HepG2 (cell line): ENCODE data around the gene DHRS1. TPM values are rescaled to one million over a fixed set of nuclear protein-coding genes. Genes with fewer than 3 reads are reported as not detected.

ENCODE experiments used
- ATF7 ChIP-seq, 2 experiments: fragments of 450-650 bp in 1 of 2; sonication (generic) in 1 of 2; formaldehyde crosslinking in 1 of 2; IDR thresholded peaks; 2 replicates each; pipeline versions ENCODE4 v1.4.0 to v1.6.1; 2016 to 2020; ENCODE audit warnings: antibody characterized with exemption in 1 of 2, mild to moderate bottlenecking in 1 of 2, missing genetic modification reagents in 1 of 2
- GATA4 ChIP-seq: sonication (generic); IDR thresholded peaks from 2 replicates; pipeline ENCODE4 v1.6.1; 2016; ENCODE audit warnings: antibody characterized with exemption, low read depth, borderline replicate concordance
- GPN1 ChIP-seq: sonication (generic); formaldehyde crosslinking; IDR thresholded peaks from 2 replicates; pipeline ENCODE4 v1.5.1; 2020; ENCODE audit warnings: missing genetic modification reagents, borderline replicate concordance
- HNF1B ChIP-seq: sonication (generic); formaldehyde crosslinking; IDR thresholded peaks from 2 replicates; pipeline ENCODE4 v1.5.1; 2020; ENCODE audit warnings: mild to moderate bottlenecking, moderate library complexity, missing genetic modification reagents
- HNF4A ChIP-seq: sonication (generic); formaldehyde crosslinking; IDR thresholded peaks from 2 replicates; pipeline ENCODE4 v1.4.0; 2020; ENCODE audit warnings: missing genetic modification reagents
- HNRNPH1 ChIP-seq: fragments of 200-400 bp; formaldehyde crosslinking; optimal IDR thresholded peaks from 2 replicates; pipeline ENCODE3; 2017; ENCODE audit warnings: mild to moderate bottlenecking, low read depth, low read length
- KMT2A ChIP-seq: sonication (generic); formaldehyde crosslinking; IDR thresholded peaks from 2 replicates; pipeline ENCODE4 v1.4.0; 2020; ENCODE audit warnings: missing genetic modification reagents
- NFKB2 ChIP-seq: sonication (generic); formaldehyde crosslinking; IDR thresholded peaks from 2 replicates; pipeline ENCODE4 v1.4.0; 2020; ENCODE audit warnings: missing genetic modification reagents, borderline replicate concordance
- NKX3-1 ChIP-seq: sonication (generic); formaldehyde crosslinking; IDR thresholded peaks from 2 replicates; pipeline ENCODE4 v1.5.0; 2020; ENCODE audit warnings: missing genetic modification reagents
- RORA ChIP-seq: sonication (generic); formaldehyde crosslinking; IDR thresholded peaks from 2 replicates; pipeline ENCODE4 v1.5.0; 2020; ENCODE audit warnings: mild to moderate bottlenecking, missing genetic modification reagents, moderate library complexity
- SIN3B ChIP-seq: fragments of 150-350 bp; IDR thresholded peaks from 2 replicates; pipeline ENCODE4 v1.6.1; 2014; ENCODE audit warnings: low read length
- XBP1 ChIP-seq: sonication (generic); formaldehyde crosslinking; IDR thresholded peaks from 2 replicates; pipeline ENCODE4 v1.5.0; 2020; ENCODE audit warnings: missing genetic modification reagents
- ZBTB14 ChIP-seq: sonication (generic); formaldehyde crosslinking; IDR thresholded peaks from 2 replicates; pipeline ENCODE4 v1.4.0; 2020; ENCODE audit warnings: missing genetic modification reagents
- ZFP36L1 ChIP-seq: sonication (generic); formaldehyde crosslinking; IDR thresholded peaks from 2 replicates; pipeline ENCODE4 v1.8.0; 2022; ENCODE audit warnings: mild to moderate bottlenecking, missing genetic modification reagents, moderate library complexity
- ZKSCAN5 ChIP-seq: sonication (generic); formaldehyde crosslinking; IDR thresholded peaks from 2 replicates; pipeline ENCODE4 v1.5.1; 2020; ENCODE audit warnings: mild to moderate bottlenecking, missing genetic modification reagents
- ZMYM4 ChIP-seq: sonication (generic); formaldehyde crosslinking; IDR thresholded peaks from 2 replicates; pipeline ENCODE4 v1.8.1; 2023; ENCODE audit warnings: mild to moderate bottlenecking, missing genetic modification reagents
- ZNF317 ChIP-seq: sonication (generic); formaldehyde crosslinking; IDR thresholded peaks from 2 replicates; pipeline ENCODE4 v1.5.0; 2020; ENCODE audit warnings: mild to moderate bottlenecking, missing genetic modification reagents
- ZNF343 ChIP-seq: sonication (generic); formaldehyde crosslinking; IDR thresholded peaks from 2 replicates; pipeline ENCODE4 v1.4.0; 2020; ENCODE audit warnings: mild to moderate bottlenecking, missing genetic modification reagents
- ZNF431 ChIP-seq: sonication (generic); formaldehyde crosslinking; IDR thresholded peaks from 2 replicates; pipeline ENCODE4 v1.9.0; 2022; ENCODE audit warnings: missing genetic modification reagents, low read depth, mild to moderate bottlenecking, borderline replicate concordance
- ZNF446 ChIP-seq: sonication (generic); formaldehyde crosslinking; IDR thresholded peaks from 2 replicates; pipeline ENCODE4 v1.5.0; 2020; ENCODE audit warnings: mild to moderate bottlenecking, missing genetic modification reagents
- ZNF547 ChIP-seq: sonication (generic); formaldehyde crosslinking; IDR thresholded peaks from 2 replicates; pipeline ENCODE4 v1.5.1; 2020; ENCODE audit warnings: mild to moderate bottlenecking, missing genetic modification reagents
- ZNF841 ChIP-seq: sonication (generic); formaldehyde crosslinking; IDR thresholded peaks from 2 replicates; pipeline ENCODE4 v1.8.1; 2023; ENCODE audit warnings: missing genetic modification reagents, borderline replicate concordance
- ZSCAN31 ChIP-seq: sonication (generic); formaldehyde crosslinking; IDR thresholded peaks from 2 replicates; pipeline ENCODE4 v1.5.0; 2020; ENCODE audit warnings: low read depth, mild to moderate bottlenecking, missing genetic modification reagents
- polyA plus RNA-seq, 8 experiments: library from polyadenylated mRNA; depleted of rRNA in 3 of 8; stranded (reverse) in 7 of 8; unstranded in 1 of 8; fragments of >200 nt; fragmentation: Illumina TruSeq in 4 of 8; extraction: Trizol in 4 of 8; gene quantifications; 2 replicates each; pipeline versions ENCODE4 v1.2.1 to v1.2.3, GENCODE V29; 2011 to 2016; ENCODE audit warnings: low read depth in 4 of 8, missing spikeins in 1 of 8, mixed read lengths in 1 of 8; ENCODE audit not compliant: insufficient read depth in 1 of 8
- total RNA-seq, 5 experiments: library from RNA; depleted of rRNA; stranded (reverse); fragments of >200 nt; fragmentation: Illumina TruSeq; extraction: Trizol; gene quantifications; 2 replicates each; pipeline ENCODE4 v1.2.3, GENCODE V29; 2016; ENCODE audit warnings: low read depth in 1 of 5
- TF ChIP-seq, protein P1 (sequence below): sonication (generic); formaldehyde crosslinking; IDR thresholded peaks from 2 replicates; pipeline ENCODE4 v1.5.0; 2020; ENCODE audit warnings: missing genetic modification reagents
- TF ChIP-seq, protein P2 (sequence below): sonication (generic); formaldehyde crosslinking; IDR thresholded peaks from 2 replicates; pipeline ENCODE4 v1.5.0; 2020; ENCODE audit warnings: mild to moderate bottlenecking, missing genetic modification reagents

DHRS1 gene
- total and polyA plus RNA-seq, 2 of the 13 experiments (the other 11 are each of a cell fraction or from before 2014, with no cell fraction given): 49.8 to 60.8 TPM

DNA sequence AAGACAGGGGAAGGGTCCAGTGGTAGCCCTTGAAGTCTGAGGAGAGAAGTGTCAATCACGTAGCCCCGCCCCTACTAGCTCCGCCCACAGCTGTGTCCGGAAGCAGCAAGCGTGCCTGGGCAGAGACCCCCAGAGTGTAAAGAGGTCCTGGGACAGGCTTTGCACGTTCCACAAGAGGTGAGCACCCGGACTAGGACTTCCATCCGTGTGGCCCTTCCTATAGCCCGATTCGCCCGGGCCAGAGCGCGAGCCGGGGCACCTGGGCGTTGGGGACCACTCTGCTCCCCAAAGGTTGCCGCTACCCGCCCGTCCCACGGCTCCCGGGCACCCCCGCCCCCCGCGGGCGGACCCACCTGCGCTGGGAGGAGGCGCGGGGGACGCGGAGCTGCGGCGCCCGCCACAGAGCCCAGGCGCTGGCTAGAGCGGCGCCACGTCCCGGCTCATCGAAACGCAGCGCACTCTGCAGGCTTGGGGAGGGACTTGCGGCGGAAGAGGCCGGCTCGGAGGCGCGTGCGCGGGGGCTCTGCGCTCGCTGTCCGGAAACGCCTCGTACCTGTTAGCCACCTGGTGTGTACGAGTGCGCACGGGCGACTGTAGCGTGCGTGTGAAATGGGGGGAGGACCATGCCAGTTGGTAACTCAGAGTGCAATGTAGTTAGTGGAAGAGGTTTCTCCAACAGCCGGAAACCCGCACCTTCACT is 28.3 kb downstream of the DHRS1 start, which contains the start of gene RABGGTA (continued):
- TF ChIP-seq SIN3B (peak; percentile 71), ZNF317 (CRISPR knock-in tag) (peak; percentile 95), HNF4A (peak; percentile 61), ZSCAN31 (peak; percentile 100), HNRNPH1 (no peak), ZNF431 (peak; percentile 100), XBP1 (CRISPR knock-in tag) (peak; percentile 90; the same call in 1 of the 2 replicates), NKX3-1 (peak; percentile 99), ZNF841 (CRISPR knock-in tag) (peak; percentile 94), RORA (CRISPR knock-in tag) (no peak; the same call in 1 of the 2 replicates), GPN1 (peak; percentile 87; the same call in 1 of the 2 replicates), ZFP36L1 (CRISPR knock-in tag) (peak; percentile 100), ZKSCAN5 (CRISPR knock-in tag) (peak; percentile 71), GATA4 (peak; percentile 76), ZMYM4 (CRISPR knock-in tag) (peak; percentile 100), ZNF446 (peak; percentile 99), ZBTB14 (peak; percentile 86), HNF1B (CRISPR knock-in tag) (peak; percentile 94), KMT2A (CRISPR knock-in tag) (peak; percentile 99), ATF7 (IDR thresholded peaks at IDR 0.05) (no peak), ATF7 (CRISPR knock-in tag; IDR thresholded peaks at IDR 0.05) (peak; percentile 90), ZNF343 (CRISPR knock-in tag) (peak; percentile 99), NFKB2 (CRISPR knock-in tag) (peak; percentile 100), ZNF547 (CRISPR knock-in tag) (peak; percentile 100)
- TF ChIP-seq, protein P1, sequence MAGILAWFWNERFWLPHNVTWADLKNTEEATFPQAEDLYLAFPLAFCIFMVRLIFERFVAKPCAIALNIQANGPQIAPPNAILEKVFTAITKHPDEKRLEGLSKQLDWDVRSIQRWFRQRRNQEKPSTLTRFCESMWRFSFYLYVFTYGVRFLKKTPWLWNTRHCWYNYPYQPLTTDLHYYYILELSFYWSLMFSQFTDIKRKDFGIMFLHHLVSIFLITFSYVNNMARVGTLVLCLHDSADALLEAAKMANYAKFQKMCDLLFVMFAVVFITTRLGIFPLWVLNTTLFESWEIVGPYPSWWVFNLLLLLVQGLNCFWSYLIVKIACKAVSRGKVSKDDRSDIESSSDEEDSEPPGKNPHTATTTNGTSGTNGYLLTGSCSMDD: peak; percentile 93; the same call in 1 of the 2 replicates
- TF ChIP-seq, protein P2, sequence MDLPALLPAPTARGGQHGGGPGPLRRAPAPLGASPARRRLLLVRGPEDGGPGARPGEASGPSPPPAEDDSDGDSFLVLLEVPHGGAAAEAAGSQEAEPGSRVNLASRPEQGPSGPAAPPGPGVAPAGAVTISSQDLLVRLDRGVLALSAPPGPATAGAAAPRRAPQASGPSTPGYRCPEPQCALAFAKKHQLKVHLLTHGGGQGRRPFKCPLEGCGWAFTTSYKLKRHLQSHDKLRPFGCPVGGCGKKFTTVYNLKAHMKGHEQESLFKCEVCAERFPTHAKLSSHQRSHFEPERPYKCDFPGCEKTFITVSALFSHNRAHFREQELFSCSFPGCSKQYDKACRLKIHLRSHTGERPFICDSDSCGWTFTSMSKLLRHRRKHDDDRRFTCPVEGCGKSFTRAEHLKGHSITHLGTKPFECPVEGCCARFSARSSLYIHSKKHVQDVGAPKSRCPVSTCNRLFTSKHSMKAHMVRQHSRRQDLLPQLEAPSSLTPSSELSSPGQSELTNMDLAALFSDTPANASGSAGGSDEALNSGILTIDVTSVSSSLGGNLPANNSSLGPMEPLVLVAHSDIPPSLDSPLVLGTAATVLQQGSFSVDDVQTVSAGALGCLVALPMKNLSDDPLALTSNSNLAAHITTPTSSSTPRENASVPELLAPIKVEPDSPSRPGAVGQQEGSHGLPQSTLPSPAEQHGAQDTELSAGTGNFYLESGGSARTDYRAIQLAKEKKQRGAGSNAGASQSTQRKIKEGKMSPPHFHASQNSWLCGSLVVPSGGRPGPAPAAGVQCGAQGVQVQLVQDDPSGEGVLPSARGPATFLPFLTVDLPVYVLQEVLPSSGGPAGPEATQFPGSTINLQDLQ (CRISPR knock-in tag): peak; percentile 98
